GM12873 (cell line): Measurements from ENCODE around the gene SDK1.

Experiments
- CTCF ChIP-seq: IDR thresholded peaks from 2 replicates; pipeline ENCODE4 v1.5.1; 2012; ENCODE audit warnings: low read depth, mild to moderate bottlenecking, moderate library complexity, low read length, control low read depth; ENCODE audit not compliant: insufficient read depth; ENCODE audit errors: missing control alignments

SDK1 gene

GRCh38 chr7:3294432-3295100 is 6.5 kb upstream of the SDK1 start:
- TF ChIP-seq CTCF, result no peak

- TF ChIP-seq CTCF, result no peak
Measured at GRCh38 chr7:3297105-3297819, 3.8 kb upstream of the SDK1 start.

- no peak for TF ChIP-seq CTCF
Measured at GRCh38 chr7:3300221-3300650, 816 bp upstream of the SDK1 start.

- no peak for TF ChIP-seq CTCF
Measured at GRCh38 chr7:3301449-3301731, 338 bp downstream of the SDK1 start.

- no peak for TF ChIP-seq CTCF
Measured at GRCh38 chr7:3301831-3302618, 973 bp downstream of the SDK1 start.

GRCh38 chr7:3302681-3303320 is 1.7 kb downstream of the SDK1 start:
- TF ChIP-seq CTCF, result no peak

- TF ChIP-seq CTCF, result no peak
Measured at GRCh38 chr7:3304131-3304530, 3.1 kb downstream of the SDK1 start.
